GM12878 (cell line): Measurements from ENCODE around the gene TOMM20. TPM values are rescaled to one million over a fixed set of nuclear protein-coding genes. Genes with fewer than 3 reads are reported as not detected.

Experiments used
- ATAC-seq: fragments of 200-7000 bp; cut with Tn5 transposase; 3 replicates; pipeline ENCODE4 v1.9.1; 2020; ENCODE audit warnings: mild to moderate bottlenecking, moderate library complexity
- BruUV-seq: library from RNA; stranded (reverse); fragments of 400-500 nt; replicated peaks from 2 replicates; lab custom pipeline; 2021; lab: Mats Ljungman, UMichigan
- CTCF ChIA-PET: fragments of 300-600 bp; sonication (Branson Sonifier 250); formaldehyde crosslinking; extraction: SDS; loops from one replicate; lab custom pipeline; 2021; ENCODE audit warnings: inconsistent platforms; lab: Yijun Ruan, JAX
- POLR2A ChIA-PET: fragments of 350-600 bp; formaldehyde crosslinking; extraction: SDS; loops from one replicate; lab custom pipeline; 2021; ENCODE audit warnings: inconsistent platforms; lab: Charles Lee
- RAD21 ChIA-PET: fragments of 300-600 bp; sonication (Branson Sonifier 250); formaldehyde crosslinking; loops from one replicate; lab custom pipeline; 2023; ENCODE audit warnings: antibody characterized with exemption; ENCODE audit not compliant: unreplicated experiment; lab: Charles Lee
- SMC1A ChIA-PET: fragments of 300-600 bp; sonication (Branson Sonifier 250); formaldehyde crosslinking; loops from one replicate; lab custom pipeline; 2023; ENCODE audit not compliant: unreplicated experiment, uncharacterized antibody; lab: Charles Lee
- DNase-seq: peaks from one replicate; pipeline ENCODE4 v3.0.0-alpha.2; 2011; ENCODE audit warnings: low read depth, low spot score
- FAIRE-seq: peaks from 3 replicates; lab custom pipeline; 2011; peaks lifted over from hg19 to GRCh38; lab: Jason Lieb, UNC
- H2AFZ ChIP-seq: 2 replicates; pipeline ENCODE4 v1.6.0; 2011; ENCODE audit warnings: low read depth, low read length, control low read depth; ENCODE audit not compliant: control insufficient read depth
- H3K27ac ChIP-seq: 2 replicates; pipeline ENCODE4 v1.5.1; 2011; ENCODE audit warnings: control low read depth; ENCODE audit not compliant: control insufficient read depth, insufficient read depth
- H3K27me3 ChIP-seq, 2 experiments: replicated peaks in 1 of 2; 2 replicates each; pipeline versions ENCODE4 v1.6.0 to v1.6.1; 2011; ENCODE audit warnings: low read length in 1 of 2; ENCODE audit not compliant: control insufficient read depth in 2 of 2, insufficient read depth in 2 of 2
- H3K36me3 ChIP-seq, 2 experiments: 2 replicates each; pipeline ENCODE4 v1.5.1; 2011; ENCODE audit warnings: low read length in 1 of 2; ENCODE audit not compliant: control insufficient read depth in 2 of 2, insufficient read depth in 2 of 2
- H3K4me1 ChIP-seq: 2 replicates; pipeline ENCODE4 v1.6.1; 2011; ENCODE audit warnings: mild to moderate bottlenecking, low read length, moderate library complexity, mixed read lengths; ENCODE audit not compliant: control insufficient read depth, insufficient read depth
- H3K4me2 ChIP-seq: 2 replicates; pipeline ENCODE4 v1.6.0; 2011; ENCODE audit warnings: control low read depth; ENCODE audit not compliant: control insufficient read depth, insufficient read depth
- H3K4me3 ChIP-seq: fragments of 200-600 bp; sonication (generic); 2 replicates; pipeline ENCODE4 v1.5.1; 2016
- H3K79me2 ChIP-seq: 2 replicates; pipeline ENCODE4 v1.6.0; 2011; ENCODE audit warnings: low read length; ENCODE audit not compliant: control insufficient read depth, insufficient read depth
- H3K9ac ChIP-seq: 2 replicates; pipeline ENCODE4 v1.8.0; 2011; ENCODE audit warnings: low read length, control low read depth, mixed read lengths; ENCODE audit not compliant: control insufficient read depth, insufficient read depth
- H3K9me3 ChIP-seq: replicated peaks from 3 replicates; pipeline ENCODE4 v1.5.1; 2011; ENCODE audit warnings: mild to moderate bottlenecking, low read length; ENCODE audit not compliant: control insufficient read depth, insufficient read depth
- H4K20me1 ChIP-seq: 2 replicates; pipeline ENCODE4 v1.6.0; 2011; ENCODE audit not compliant: control insufficient read depth, insufficient read depth
- CEBPB ChIP-seq, 2 experiments: fragments of 150-350 bp in 1 of 2; IDR thresholded peaks; 2 replicates each; pipeline ENCODE4 v1.6.1; 2012 to 2014; ENCODE audit warnings: low read depth in 2 of 2, low read length in 2 of 2, borderline replicate concordance in 1 of 2, inconsistent platforms in 1 of 2
- EZH2 ChIP-seq: IDR thresholded peaks from 2 replicates; pipeline ENCODE4 v1.6.1; 2012; ENCODE audit warnings: low read depth, mild to moderate bottlenecking, control low read depth, inconsistent platforms, low read length, borderline replicate concordance; ENCODE audit not compliant: control insufficient read depth
- HDAC2 ChIP-seq: fragments of 200-600 bp; sonication (generic); IDR thresholded peaks from 2 replicates; pipeline ENCODE4 v1.6.1; 2017
- IKZF1 ChIP-seq: fragments of 450-650 bp; conservative IDR thresholded peaks from 2 replicates; pipeline ENCODE4 v1.6.1; 2017; ENCODE audit warnings: antibody characterized with exemption, mild to moderate bottlenecking
- JUNB ChIP-seq: IDR thresholded peaks from 2 replicates; pipeline ENCODE4 v1.6.1; 2016; ENCODE audit warnings: antibody characterized with exemption, mild to moderate bottlenecking
- MTA3 ChIP-seq: IDR thresholded peaks from 2 replicates; pipeline ENCODE4 v1.6.1; 2012; ENCODE audit warnings: low read length, inconsistent platforms, borderline replicate concordance
- MYB ChIP-seq: fragments of 150-350 bp; IDR thresholded peaks from 2 replicates; pipeline ENCODE4 v1.6.1; 2014; ENCODE audit warnings: mild to moderate bottlenecking, low read depth, low read length, borderline replicate concordance
- NR2C2 ChIP-seq: IDR thresholded peaks from 2 replicates; pipeline ENCODE4 v1.6.1; 2011; ENCODE audit warnings: borderline replicate concordance, low read depth; ENCODE audit not compliant: control insufficient read depth, insufficient read length
- PAX8 ChIP-seq: fragments of 450-650 bp; IDR thresholded peaks from 2 replicates; pipeline ENCODE4 v1.6.1; 2017; ENCODE audit warnings: mild to moderate bottlenecking, moderate library complexity
- RAD51 ChIP-seq: fragments of 450-650 bp; IDR thresholded peaks from 2 replicates; pipeline ENCODE4 v1.6.1; 2016; ENCODE audit warnings: moderate library complexity, mild to moderate bottlenecking, inconsistent platforms
- RBBP5 ChIP-seq: fragments of 200-600 bp; sonication (generic); conservative IDR thresholded peaks from 2 replicates; pipeline ENCODE4 v1.6.1; 2016
- RFX5 ChIP-seq: IDR thresholded peaks from 2 replicates; pipeline ENCODE4 v1.6.1; 2011; ENCODE audit warnings: low read depth, low read length, improper control_type of control experiment
- TCF3 ChIP-seq: IDR thresholded peaks from 2 replicates; pipeline ENCODE4 v1.6.1; 2012; ENCODE audit warnings: low read depth, mild to moderate bottlenecking, low read length, borderline replicate concordance; ENCODE audit not compliant: insufficient read depth
- ZBED1 ChIP-seq: IDR thresholded peaks from 2 replicates; pipeline ENCODE4 v1.6.1; 2016; ENCODE audit warnings: borderline replicate concordance
- ZNF217 ChIP-seq: fragments of 450-650 bp; IDR thresholded peaks from 2 replicates; pipeline ENCODE4 v1.6.1; 2017; ENCODE audit warnings: antibody characterized with exemption, mild to moderate bottlenecking
- ZNF384 ChIP-seq: IDR thresholded peaks from 2 replicates; pipeline ENCODE4 v1.6.1; 2012; ENCODE audit warnings: low read depth, mild to moderate bottlenecking, low read length, improper control_type of control experiment, borderline replicate concordance
- ZNF592 ChIP-seq: fragments of 450-650 bp; IDR thresholded peaks from 2 replicates; pipeline ENCODE4 v1.6.1; 2017; ENCODE audit warnings: mild to moderate bottlenecking, moderate library complexity
- whole genome bisulfite sequencing: methylation state at CpG from one replicate; pipeline ENCODE4 v1.1.6; 2016; ENCODE audit warnings: low lambda C conversion rate; ENCODE audit not compliant: insufficient replicate concordance, insufficient coverage; ENCODE audit errors: missing lambda C conversion rate; 5-methylcytosine and 5-hydroxymethylcytosine counted together
- in situ Hi-C: fragments of 300-500 bp; cut with MboI; formaldehyde crosslinking; loops from 9 replicates; pipeline ENCODE4 v1.14.3; 2018; ENCODE audit warnings: mixed read lengths
- intact Hi-C: fragments of 100-400 bp; cut with micrococcal nuclease; formaldehyde crosslinking; loops from one replicate; pipeline ENCODE4 v1.14.2; 2022; ENCODE audit not compliant: unreplicated experiment
- polyA plus RNA-seq, 11 experiments: library from polyadenylated mRNA; depleted of rRNA in 4 of 11; unstranded in 6 of 11; stranded (reverse) in 5 of 11; fragments of >200 nt; fragmentation: Nextera tagmentation in 4 of 11; fragmentation: Illumina TruSeq in 1 of 11; extraction: Ambion mirVana in 4 of 11; extraction: Trizol in 1 of 11; gene quantifications; 1 replicate in 1 of 11; 2 replicates in 10 of 11; pipeline versions ENCODE4 v1.2.1 to v1.2.3, GENCODE V29; 2011 to 2016; ENCODE audit warnings: inconsistent platforms in 2 of 11, missing spikeins in 2 of 11, low read depth in 1 of 11
- total RNA-seq, 4 experiments: library from RNA; depleted of rRNA in 3 of 4; stranded (reverse); fragments of >200 nt in 3 of 4; fragmentation: Illumina TruSeq in 1 of 4; extraction: Trizol in 1 of 4; gene quantifications; 2 replicates each; pipeline versions ENCODE4 v1.2.1 to v1.2.3, GENCODE V29; 2013 to 2021
- TF ChIP-seq, protein P1 (sequence below): fragments of 150-350 bp; IDR thresholded peaks from 2 replicates; pipeline ENCODE4 v1.6.1; 2014; ENCODE audit warnings: mild to moderate bottlenecking, low read depth, low read length
- TF ChIP-seq, protein P2 (sequence below): fragments of 450-650 bp; IDR thresholded peaks from 2 replicates; pipeline ENCODE4 v1.6.1; 2017; ENCODE audit warnings: mild to moderate bottlenecking, low read depth, inconsistent platforms; ENCODE audit not compliant: poor library complexity, severe bottlenecking

The TOMM20 gene
- total and polyA plus RNA-seq, 10 of the 15 experiments (the other 5 are each of a cell fraction or from before 2014, with no cell fraction given), result 39.8 to 138 (median 70.1) TPM

DNA sequence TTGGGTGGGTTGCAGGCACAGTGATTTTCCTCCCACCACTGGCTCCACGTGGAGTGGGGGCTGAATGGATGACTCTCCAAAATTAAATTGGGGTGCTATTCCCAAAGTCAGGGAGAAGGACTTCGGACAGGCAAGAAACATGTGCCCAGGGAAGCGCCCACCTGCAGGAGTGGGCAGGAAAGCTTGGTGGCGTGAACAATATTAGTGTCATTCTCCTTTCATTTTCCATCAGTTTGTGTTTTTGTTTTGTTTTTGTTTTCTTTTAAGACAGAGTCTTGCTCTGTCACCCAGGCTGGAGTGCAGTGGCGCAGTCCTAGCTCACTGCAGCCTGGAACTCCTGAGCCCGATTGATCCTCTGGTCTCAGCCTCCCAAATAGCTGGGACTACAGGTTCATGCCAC, 30.1 kb downstream of the TOMM20 start:
- no peak overlapping the region for H3K9ac ChIP-seq
- ChIA-PET RAD21 (no interaction called here), CTCF (interaction anchor here (3.6 kb wide), 1 partner anchor 318 kb away, joined by 18 read pairs; no protein-coding TSS in a partner anchor)
- H3K4me1 ChIP-seq, result peaks cover 3% of the 10 kb centered on the region
- no peak for ATAC-seq
- H4K20me1 ChIP-seq, result no peaks in the 10 kb centered on the region
- no peak for FAIRE-seq
- TF ChIP-seq RFX5 (no peak), ZNF592 (no peak), CEBPB (IDR thresholded peaks at IDR 0.05; ENCODE audit: borderline replicate concordance in 1 of 2, low read depth in 2 of 2, low read length in 2 of 2) (no peak), IKZF1 (no peak), MTA3 (no peak), TCF3 (no peak), EZH2 (no peak), PAX8 (no peak), ZNF384 (no peak), ZNF217 (no peak), RBBP5 (no peak), MYB (no peak), JUNB (no peak), RAD51 (no peak), NR2C2 (no peak), HDAC2 (no peak), ZBED1 (no peak)
- TF ChIP-seq, protein P1, sequence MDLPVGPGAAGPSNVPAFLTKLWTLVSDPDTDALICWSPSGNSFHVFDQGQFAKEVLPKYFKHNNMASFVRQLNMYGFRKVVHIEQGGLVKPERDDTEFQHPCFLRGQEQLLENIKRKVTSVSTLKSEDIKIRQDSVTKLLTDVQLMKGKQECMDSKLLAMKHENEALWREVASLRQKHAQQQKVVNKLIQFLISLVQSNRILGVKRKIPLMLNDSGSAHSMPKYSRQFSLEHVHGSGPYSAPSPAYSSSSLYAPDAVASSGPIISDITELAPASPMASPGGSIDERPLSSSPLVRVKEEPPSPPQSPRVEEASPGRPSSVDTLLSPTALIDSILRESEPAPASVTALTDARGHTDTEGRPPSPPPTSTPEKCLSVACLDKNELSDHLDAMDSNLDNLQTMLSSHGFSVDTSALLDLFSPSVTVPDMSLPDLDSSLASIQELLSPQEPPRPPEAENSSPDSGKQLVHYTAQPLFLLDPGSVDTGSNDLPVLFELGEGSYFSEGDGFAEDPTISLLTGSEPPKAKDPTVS, result no peak
- TF ChIP-seq, protein P2, sequence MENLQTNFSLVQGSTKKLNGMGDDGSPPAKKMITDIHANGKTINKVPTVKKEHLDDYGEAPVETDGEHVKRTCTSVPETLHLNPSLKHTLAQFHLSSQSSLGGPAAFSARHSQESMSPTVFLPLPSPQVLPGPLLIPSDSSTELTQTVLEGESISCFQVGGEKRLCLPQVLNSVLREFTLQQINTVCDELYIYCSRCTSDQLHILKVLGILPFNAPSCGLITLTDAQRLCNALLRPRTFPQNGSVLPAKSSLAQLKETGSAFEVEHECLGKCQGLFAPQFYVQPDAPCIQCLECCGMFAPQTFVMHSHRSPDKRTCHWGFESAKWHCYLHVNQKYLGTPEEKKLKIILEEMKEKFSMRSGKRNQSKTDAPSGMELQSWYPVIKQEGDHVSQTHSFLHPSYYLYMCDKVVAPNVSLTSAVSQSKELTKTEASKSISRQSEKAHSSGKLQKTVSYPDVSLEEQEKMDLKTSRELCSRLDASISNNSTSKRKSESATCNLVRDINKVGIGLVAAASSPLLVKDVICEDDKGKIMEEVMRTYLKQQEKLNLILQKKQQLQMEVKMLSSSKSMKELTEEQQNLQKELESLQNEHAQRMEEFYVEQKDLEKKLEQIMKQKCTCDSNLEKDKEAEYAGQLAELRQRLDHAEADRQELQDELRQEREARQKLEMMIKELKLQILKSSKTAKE, result no peak
- TF ChIP-seq, all 136 proteins: peak for 0
- in situ Hi-C loops, result loop anchor here (10.0 to 25.0 kb wide), 2 partner anchors 686 to 986 kb away; no protein-coding TSS in a partner anchor
- intact Hi-C loops, result no loop called here
- Histone ChIP-seq H3K79me2 (no peaks in the 10 kb centered on the region), H3K27ac (no peak overlapping the region), H3K4me2 (no peak overlapping the region), H2AFZ (no peak overlapping the region), H3K27me3 (no peaks in the 10 kb centered on the region), H3K36me3 (no peaks in the 10 kb centered on the region), H3K9me3 (no peaks in the 10 kb centered on the region), H3K4me3 (no peak overlapping the region)
- ChIA-PET SMC1A (no interaction called here), POLR2A (interaction anchor here (0.7 kb wide), 1 partner anchor 499 kb away, joined by 3 read pairs; no protein-coding TSS in a partner anchor)
- no peak for DNase-seq
- 63% methylated on average over 6 of the region's 6 CpGs for WGBS
- BruUV-seq, result no TSS peak
